ENCODE results near the gene MGLL.

DNA sequence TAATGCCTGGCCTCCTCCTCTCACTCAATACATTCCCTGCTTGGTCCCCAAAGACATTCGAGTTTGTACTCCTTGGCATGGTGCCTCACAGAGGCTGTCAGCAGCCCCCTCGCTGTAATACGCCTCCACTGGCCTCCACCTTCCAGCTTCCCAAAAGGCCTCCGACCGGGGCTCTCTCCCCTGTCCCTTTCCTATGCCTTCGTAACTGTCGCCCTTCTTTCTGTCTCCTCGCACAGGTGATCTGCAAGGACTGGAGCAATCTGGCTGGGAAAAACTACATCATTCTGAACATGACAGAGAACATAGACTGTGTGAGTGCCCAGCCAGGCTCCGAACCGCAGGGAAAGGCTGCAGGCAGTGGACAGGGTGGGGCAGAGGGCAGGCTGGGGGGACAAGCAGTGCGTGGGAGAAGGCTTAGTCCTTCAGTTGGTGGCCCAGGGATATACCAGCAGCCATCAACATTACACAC, 160.3 kb downstream of the MGLL start:
- TF ChIP-seq, protein P1, sequence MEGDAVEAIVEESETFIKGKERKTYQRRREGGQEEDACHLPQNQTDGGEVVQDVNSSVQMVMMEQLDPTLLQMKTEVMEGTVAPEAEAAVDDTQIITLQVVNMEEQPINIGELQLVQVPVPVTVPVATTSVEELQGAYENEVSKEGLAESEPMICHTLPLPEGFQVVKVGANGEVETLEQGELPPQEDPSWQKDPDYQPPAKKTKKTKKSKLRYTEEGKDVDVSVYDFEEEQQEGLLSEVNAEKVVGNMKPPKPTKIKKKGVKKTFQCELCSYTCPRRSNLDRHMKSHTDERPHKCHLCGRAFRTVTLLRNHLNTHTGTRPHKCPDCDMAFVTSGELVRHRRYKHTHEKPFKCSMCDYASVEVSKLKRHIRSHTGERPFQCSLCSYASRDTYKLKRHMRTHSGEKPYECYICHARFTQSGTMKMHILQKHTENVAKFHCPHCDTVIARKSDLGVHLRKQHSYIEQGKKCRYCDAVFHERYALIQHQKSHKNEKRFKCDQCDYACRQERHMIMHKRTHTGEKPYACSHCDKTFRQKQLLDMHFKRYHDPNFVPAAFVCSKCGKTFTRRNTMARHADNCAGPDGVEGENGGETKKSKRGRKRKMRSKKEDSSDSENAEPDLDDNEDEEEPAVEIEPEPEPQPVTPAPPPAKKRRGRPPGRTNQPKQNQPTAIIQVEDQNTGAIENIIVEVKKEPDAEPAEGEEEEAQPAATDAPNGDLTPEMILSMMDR (IDR thresholded peaks at IDR 0.05; ENCODE audit: insufficient read depth, low read length, poor library complexity, severe bottlenecking) = no peak
- TF ChIP-seq EZH2phosphoT487 (conservative IDR thresholded peaks at IDR 0.05; ENCODE audit: low read length) = no peak
